HG02943 (cell line): ENCODE data around the gene CCDC30.
A peak's percentile ranks its signal among the peaks of the same experiment; 100 is the strongest.
"Not testable (repeated sequence)": the region's sequence is repeated elsewhere in the genome, so short reads cannot be mapped to it uniquely, and the experiment has no call there.

Experiments
- ATAC-seq: cut with Tn5 transposase; IDR thresholded peaks from one replicate; pipeline ENCODE4 v1.9.1; 2021; ENCODE audit warnings: mild to moderate bottlenecking, low read depth, moderate library complexity; ENCODE audit not compliant: unreplicated experiment

Gene CCDC30

GRCh38 chr1:42449256-42449655 lies 13.8 kb upstream of the CCDC30 start:
- ATAC-seq, result no peak

DNA sequence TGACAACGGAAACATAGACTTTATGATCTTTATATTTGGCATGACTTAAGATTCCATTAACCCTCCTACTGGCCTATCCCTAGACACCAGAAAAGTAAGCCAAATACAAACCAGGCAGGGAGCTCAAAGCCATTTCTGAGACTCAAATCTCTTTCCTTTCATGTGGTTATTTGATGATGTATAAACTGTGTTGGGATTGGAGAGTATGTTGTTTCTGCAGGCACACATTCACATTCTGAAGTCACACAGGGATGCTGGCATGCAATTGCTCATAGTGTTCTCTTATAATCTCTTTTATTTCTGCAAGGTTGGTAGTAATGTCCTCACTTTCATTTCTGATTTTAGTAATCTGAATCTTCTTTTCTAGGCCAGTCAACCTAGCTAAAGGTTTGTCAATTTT lies 13.0 kb upstream of the CCDC30 start:
- no peak for ATAC-seq

GRCh38 chr1:42453386-42453785 lies 9.7 kb upstream of the CCDC30 start:
- ATAC-seq, result no peak

DNA sequence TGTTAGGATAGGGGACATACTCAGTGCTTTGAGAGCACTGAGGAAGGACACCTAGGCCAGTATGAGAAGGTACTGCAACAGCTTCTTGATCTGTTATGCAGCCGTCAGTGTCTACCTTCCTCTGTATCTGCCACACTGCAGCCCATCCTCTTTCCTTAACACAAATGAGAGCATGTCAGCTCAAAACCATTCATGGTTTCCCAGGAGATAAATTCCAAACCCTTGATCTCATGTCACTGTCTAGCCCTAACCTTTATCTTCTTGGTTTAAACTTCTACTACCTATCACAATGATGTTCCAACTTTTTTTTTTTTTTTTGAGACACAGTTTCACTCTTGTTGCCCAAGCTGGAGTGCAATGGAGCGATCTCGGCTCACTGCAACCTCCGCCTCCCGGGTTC lies 8.7 kb upstream of the CCDC30 start:
- ATAC-seq, result no peak

DNA sequence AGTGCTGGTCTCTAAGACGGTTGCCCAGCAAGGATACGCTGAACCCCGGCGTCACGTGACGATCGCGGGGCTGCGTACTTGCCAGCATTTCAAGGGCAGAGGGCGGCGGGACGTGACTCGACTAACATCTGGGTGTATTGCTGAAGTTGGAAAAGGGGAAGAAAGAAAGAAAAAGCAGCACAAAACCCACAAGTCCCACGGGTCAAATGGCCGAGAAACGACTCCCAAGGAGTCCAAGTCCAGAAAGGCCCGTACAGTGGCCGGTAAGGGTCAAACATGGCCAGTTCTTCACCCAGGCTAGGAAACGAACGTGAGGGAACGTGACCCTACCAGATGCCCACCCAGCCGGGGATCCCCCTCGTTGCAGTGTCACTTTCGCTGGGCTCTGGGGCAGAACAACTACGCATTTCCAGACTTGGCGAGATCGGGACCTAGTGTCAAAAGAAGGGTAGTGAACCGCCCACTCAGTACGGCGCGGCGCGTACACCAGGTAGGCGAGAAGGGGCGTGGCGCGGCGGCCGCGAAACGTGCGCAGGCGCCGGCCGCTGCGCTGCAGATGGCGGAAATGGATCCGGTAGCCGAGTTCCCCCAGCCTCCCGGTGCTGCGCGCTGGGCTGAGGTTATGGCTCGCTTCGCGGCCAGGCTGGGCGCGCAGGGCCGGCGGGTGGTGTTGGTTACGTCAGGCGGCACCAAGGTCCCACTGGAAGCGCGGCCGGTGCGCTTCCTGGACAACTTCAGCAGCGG lies 6.9 kb upstream of the CCDC30 start, which contains the start of the genes PPCS and ZMYND12:
TSS of gene PPCS (plus strand) at position 534 of the 744 bp plus-strand sequence. CDS start at position 557, 23 bp downstream.
TSS of gene ZMYND12 (minus strand) at position 13 of the 744 bp plus-strand sequence. CDS start 25 bp downstream, outside the sequence.
- ATAC-seq, result peak; percentile 72

- peak; percentile 53 for ATAC-seq
Observed at GRCh38 chr1:42456754-42457089, 6.4 kb upstream of the CCDC30 start.

GRCh38 chr1:42461196-42461595 lies 1.9 kb upstream of the CCDC30 start:
- no peak for ATAC-seq

GRCh38 chr1:42463921-42464320 lies 835 bp downstream of the CCDC30 start:
- no peak for ATAC-seq

GRCh38 chr1:42466030-42466429 lies 2.9 kb downstream of the CCDC30 start:
- ATAC-seq, result no peak

GRCh38 chr1:42469727-42470126 lies 6.6 kb downstream of the CCDC30 start:
- no peak for ATAC-seq

DNA sequence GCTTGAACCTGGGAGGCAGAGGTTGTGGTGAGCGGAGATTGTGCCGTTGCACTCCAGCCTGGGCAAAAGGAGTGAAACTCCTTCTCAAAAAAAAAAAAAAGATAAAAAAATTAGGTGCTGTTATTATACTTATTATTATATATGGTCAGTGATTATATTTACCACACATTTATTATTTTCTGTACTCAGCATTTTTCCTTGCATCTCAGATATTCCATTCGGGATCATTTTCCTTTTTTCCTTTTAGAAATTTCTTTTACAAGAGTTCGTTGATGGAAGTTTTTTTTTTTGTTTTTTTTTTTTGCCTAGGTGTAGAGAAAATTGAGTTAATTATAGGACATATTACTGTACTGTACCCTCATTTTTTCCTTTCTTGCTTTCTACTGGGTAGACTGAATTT lies 13.5 kb downstream of the CCDC30 start:
- no peak for ATAC-seq

DNA sequence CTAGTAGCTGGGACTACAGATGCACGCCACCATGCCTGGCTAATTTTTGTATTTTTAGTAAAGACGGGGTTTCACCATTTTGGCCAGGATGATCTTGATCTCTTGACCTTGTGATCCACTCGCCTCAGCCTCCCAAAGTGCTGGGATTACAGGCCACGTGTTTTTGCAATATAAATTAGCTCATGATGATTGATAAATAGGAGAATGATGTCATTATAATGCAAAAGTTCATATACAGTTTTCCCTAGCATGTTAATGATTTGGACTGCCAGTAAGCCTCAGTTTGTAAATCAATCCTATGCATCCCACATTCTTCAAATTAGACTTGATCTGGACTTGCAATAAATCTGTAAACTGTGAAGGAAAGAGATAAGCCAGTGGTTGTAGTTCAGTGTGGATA lies 14.3 kb downstream of the CCDC30 start:
- not testable (repeated sequence) for ATAC-seq

DNA sequence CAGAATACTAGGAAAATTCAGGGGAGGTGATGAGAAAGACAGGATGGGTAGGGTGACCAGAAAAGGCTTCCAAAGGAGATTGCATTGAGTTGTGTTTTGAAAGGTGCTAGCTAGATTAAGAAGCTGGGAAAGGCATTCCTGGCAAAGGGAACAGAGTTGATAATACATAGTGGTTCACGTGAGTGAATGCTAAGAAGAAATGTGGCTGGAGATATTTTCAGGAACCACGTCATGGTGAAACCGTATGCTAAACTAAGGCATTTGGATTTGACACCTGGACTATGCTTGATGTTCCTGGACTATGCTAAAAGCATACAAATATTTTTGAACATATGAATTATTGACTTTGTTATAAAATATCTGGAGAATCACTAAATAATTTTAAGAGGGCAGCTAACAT lies 14.7 kb downstream of the CCDC30 start:
- no peak for ATAC-seq

DNA sequence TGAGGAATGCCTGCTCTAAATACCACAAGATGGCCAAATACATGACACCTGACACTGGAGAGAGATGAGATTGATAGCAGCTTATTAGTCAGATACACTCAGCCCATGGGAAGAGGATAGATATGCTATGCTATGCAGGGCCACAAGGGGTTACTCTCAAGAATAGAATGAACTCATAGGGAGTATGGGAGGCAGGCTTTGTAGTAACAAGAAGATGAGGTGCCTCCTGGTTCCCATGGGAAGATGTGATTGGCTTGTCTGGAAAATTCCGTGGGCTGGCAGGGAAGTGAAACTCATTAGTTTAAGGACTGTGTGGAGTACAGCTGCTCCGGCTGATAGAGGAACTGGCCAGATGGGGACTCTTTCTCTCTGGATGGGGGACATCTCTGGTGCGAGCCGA lies 16.5 kb downstream of the CCDC30 start:
- ATAC-seq, result no peak

- no peak for ATAC-seq
Observed at GRCh38 chr1:42480921-42481320, 17.8 kb downstream of the CCDC30 start.

DNA sequence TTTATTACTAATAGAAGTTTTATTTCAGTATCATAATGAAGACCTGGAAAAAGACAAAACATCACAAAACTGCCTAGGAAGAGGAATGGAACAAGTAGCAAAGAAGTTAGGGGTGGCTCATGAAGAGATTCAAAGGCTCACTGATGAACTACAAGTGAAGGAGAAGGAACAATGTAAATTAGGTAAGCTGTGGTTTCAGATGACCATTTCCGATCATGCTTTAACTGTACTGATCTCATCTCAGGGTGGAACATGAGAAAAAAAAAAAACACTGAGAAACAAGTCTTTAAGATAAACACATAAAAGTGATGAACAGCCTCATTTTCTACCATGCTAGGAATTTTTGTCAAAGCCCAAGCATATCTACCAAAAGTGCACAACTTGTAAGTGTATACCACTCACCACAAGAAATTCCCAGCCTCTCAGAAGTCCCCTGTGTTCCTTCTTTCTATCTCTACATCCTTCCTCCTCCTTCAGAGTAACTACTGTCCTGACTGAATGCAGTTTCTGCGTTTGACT lies 19.6 kb downstream of the CCDC30 start:
- ATAC-seq, result no peak

DNA sequence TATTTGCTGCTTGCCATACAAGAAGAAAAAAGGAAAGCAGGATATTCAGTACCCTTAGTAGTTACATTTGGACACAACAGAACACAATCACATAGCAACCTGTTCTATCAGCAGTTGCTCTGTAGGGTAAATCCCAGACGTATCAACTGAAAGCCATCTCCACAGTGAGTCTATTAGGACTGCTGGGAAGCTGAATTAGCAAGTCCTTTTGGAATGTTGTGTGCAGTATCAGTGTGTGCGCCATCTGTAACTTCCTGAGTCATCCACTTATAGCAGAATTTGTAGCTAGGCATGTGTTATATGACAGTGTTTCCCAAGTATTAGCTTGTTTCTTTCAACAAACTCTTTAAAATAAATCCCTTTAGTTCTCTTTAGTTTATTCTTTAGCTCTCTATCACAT lies 21.3 kb downstream of the CCDC30 start:
- ATAC-seq, result no peak

- no peak for ATAC-seq
Observed at GRCh38 chr1:42490237-42490636, 27.2 kb downstream of the CCDC30 start.

- ATAC-seq, result not testable (repeated sequence)
Observed at GRCh38 chr1:42502031-42502430, 38.9 kb downstream of the CCDC30 start.

DNA sequence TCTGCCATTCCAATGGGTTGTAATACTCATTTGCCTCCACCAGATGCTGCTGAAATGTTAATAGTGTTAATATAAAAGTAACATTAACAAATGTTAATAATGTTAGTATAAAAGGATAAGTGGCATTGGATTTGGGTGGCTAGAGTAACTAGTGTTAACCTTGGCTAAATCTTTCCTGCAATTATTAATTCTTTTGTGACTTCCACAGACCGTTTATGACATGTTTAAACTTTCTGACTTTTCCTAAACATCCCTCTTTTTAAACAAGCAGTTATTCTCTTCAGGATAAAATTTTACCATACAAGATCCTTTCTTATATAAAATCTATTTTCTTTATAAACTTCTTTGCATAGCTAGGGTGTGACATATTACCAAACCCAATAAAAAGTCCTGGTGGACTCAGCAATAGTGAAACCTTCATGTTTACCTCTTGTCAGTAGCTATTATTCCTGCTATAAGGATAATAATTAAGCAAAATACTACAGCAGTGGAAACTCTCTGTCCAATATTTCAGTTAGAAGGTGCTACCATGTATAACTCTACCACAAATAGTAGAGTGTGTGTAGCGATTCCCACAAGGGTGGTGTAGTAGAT lies 41.5 kb downstream of the CCDC30 start:
- no peak for ATAC-seq

DNA sequence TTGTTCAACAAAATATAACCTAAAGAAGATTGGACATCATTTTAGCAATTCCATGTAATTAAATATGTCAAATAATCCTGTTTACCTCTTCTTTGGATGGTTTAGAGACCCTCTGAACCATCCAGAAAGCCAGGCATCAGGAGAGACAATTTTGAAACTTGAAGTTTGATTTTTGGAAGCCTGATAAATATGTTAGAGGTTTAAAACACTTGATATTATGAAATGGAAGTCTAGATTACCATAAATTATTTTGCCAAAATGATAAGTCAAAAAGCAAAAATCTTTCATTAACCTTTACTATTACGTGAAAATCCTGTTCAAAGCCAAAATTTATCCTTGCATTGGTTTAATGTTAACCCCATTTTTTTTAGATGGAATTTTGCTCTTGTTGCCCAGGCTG lies 43.5 kb downstream of the CCDC30 start:
- no peak for ATAC-seq

GRCh38 chr1:42511581-42512155 lies 48.6 kb downstream of the CCDC30 start:
- not testable (repeated sequence) for ATAC-seq
